ENCODE data around the gene DNAH17.

DNAH17 gene, protein sequence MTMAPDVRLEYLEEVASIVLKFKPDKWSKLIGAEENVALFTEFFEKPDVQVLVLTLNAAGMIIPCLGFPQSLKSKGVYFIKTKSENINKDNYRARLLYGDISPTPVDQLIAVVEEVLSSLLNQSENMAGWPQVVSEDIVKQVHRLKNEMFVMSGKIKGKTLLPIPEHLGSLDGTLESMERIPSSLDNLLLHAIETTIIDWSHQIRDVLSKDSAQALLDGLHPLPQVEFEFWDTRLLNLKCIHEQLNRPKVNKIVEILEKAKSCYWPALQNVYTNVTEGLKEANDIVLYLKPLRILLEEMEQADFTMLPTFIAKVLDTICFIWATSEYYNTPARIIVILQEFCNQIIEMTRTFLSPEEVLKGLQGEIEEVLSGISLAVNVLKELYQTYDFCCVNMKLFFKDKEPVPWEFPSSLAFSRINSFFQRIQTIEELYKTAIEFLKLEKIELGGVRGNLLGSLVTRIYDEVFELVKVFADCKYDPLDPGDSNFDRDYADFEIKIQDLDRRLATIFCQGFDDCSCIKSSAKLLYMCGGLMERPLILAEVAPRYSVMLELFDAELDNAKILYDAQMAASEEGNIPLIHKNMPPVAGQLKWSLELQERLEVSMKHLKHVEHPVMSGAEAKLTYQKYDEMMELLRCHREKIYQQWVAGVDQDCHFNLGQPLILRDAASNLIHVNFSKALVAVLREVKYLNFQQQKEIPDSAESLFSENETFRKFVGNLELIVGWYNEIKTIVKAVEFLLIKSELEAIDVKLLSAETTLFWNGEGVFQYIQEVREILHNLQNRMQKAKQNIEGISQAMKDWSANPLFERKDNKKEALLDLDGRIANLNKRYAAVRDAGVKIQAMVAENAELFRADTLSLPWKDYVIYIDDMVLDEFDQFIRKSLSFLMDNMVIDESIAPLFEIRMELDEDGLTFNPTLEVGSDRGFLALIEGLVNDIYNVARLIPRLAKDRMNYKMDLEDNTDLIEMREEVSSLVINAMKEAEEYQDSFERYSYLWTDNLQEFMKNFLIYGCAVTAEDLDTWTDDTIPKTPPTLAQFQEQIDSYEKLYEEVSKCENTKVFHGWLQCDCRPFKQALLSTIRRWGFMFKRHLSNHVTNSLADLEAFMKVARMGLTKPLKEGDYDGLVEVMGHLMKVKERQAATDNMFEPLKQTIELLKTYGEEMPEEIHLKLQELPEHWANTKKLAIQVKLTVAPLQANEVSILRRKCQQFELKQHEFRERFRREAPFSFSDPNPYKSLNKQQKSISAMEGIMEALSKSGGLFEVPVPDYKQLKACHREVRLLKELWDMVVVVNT (N-terminal part only)

DNA sequence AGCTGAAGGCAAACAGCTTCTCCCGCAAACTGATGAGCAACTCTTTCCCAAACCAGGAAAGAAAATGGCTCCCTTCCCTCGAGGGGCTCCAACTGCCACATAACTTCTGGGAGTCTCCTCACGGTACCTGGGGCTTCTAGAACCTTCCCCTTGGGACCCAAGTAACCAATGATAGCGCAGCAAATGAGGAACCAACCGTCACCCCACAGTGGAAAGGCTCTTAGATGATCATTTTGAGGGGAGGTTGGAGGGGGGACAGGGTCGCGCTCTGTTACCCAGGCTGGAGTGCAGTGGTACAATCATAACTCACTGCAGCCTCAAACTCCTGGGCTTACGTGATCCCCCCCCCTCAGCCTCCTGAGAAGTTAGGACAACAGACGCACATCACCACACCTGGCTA, at the start of gene DNAH17:
Gene DNAH17 (minus strand): TSS at position 101 of the 400 bp plus-strand sequence. CDS start 2,339 bp downstream, outside the sequence.
- no peak for DNase-seq (ENCODE audit: low spot score)

DNA sequence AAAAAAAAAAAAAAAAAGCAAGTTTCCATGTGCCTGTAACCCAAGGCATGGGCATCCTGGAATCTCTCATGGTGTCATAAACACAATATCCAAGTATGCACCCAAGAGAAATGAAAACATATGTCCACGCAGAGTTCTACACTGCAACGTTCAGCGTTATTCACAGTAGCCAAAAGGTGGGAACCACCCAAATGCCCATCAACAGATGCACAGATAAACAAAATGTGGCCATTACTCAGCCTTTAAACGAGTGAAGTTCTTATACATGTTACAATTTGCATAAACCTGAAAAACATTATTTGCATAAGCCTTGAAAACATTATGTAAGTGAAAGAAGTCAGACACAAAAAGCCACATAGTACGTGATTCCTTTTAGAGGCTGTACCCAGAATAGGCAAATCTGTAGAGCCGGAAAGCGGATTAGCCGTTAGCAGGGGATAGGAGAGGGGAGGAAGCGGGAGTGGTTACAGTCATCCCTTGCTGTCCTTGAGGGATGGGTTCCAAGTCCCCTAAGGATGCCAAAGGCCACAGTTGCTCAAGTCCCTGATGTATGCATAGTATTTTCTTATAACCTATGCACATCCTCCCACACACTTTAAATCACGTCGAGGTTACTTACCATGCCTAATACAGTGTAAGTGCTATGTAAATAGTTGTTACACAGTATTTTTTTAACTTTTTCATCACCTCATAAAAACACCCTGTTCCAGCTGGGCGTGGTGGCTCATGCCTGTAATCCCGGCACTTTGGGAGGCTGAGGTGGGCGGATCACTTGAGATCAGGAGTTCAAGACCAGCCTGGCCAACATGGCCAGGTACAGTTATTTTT, 47.3 kb upstream of the DNAH17 start:
- no peak for DNase-seq (ENCODE audit: low spot score)

DNA sequence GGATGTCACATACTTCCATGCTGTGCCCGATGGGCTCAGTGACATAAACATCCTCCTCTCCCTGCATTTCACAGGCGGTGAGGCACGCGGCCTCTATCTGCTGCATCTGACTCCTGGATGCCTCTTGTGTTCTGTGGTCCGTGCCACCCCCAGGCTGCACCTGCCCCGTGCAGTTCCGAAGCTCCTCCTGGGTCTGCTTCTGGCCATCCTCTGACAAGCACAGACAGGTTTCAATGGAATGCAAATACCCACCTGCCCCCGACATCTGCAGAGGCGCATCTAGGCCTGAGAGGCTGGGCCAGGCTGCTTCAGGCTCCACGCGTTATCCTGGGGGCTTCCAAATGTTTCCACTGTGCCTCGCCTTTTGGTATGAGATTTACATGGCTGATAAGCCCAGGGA, 46.3 kb upstream of the DNAH17 start:
- no peak for DNase-seq (ENCODE audit: low spot score)

DNA sequence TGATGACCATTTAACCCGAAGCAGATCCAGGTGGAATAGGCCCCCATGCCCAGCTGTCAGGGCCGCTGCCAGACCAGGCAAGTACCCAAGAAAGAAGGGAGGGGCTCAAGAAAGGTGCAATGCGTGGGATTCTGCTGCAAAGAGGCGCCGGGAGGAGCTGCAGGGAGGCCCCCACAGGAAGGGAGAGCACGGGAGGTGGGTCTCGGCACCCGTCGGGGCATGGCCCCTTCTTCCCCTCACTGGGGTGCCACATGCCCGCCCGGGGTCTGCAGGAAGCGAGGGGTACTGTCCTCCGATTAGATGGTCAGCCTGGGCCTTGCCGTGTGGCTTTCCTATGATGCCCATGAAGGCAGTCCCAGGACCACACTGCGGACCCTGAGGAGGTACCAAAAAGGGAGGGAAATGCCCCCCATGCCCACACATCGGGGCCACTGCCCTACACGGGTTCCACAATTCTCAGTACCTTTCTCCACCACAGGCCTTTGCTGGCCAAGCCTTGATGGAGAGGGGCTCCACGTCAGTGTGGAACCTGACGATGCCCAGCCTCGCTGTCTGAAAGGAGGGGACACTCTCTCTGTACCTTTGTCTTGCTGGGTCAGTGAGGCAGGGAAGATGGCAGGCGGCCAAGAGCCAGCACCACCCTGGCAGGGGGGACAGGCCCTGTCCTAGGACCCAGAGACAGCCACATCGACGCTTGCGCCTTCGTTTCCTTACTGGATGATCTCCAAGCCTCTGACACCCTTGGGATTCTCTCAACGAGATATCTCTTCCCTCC, 45.5 kb upstream of the DNAH17 start:
- no peak for DNase-seq (ENCODE audit: low spot score)

DNA sequence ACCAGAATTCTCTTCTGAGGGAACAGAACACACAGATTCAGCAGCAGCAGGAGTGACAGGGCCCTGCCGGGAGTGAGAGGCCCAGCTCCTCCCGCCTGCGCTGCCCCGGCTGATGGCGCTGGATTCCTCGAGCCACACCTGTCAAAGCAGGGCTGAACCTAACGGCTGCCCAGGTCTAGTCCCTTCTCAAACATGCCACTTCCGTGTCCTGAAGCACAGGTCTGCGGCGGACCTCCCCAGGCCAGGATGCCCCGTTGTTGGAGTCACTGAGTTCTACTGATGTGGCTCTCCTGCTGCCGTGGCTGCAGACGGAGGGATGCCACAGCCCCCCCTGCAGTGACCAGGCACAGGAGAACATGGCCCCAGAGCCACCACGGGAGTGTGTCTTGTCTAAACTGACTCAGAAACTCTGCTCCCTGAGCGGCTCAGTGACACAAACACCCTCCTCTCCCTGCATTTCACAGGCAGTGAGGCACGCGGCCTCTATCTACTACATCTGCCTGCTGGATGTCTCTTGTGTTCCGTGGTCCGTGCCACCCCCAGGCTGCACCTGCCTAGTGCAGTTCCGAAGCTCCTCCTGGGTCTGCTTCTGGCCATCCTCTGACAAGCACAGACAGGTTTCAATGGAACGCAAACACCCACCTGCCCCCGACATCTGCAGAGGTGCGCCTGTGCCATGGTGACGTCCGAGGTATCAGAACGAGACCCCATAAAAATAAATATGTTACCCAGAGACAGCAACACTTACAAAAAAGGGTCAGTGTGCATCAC, 44.7 kb upstream of the DNAH17 start:
- DNase-seq (ENCODE audit: low spot score), result no peak

DNA sequence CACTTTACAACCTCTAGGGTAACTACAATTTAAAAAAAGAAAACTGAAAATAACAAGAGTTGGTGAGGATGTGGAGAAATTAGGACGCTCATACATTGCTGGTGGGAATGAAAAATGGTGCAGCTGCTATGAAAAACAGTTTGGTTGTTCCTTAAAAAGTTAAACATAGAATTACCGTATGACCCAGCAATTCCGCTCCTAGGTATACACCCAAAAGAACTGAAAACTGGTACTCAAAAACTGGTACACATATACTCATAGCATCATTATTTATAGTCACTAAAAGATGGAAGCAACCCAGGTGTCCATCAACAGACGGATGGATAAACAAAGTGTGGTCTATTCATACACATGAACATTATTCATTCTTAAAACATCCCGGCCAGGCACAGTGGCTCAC, 42.9 kb upstream of the DNAH17 start:
- DNase-seq (ENCODE audit: low spot score), result no peak

DNA sequence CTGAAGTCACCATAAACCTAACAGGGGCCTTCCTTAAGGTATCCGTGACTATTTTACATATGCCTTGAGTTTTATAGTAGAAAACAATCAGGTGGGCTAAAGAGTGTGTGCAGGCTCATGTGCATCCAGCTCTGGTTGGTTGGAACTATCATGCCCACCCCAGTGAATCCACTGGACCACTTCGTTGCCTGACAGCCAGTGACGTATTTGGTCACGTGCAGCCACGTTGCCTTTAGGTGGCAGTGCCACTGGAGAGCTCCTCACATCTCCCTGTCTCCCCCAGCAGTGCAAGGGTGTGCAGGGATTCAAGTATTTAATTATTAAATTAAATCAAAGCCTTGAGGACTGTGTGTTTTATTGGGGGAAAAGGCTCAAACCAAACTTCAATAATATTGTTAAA, 42.1 kb upstream of the DNAH17 start:
- DNase-seq (ENCODE audit: low spot score), result no peak

DNA sequence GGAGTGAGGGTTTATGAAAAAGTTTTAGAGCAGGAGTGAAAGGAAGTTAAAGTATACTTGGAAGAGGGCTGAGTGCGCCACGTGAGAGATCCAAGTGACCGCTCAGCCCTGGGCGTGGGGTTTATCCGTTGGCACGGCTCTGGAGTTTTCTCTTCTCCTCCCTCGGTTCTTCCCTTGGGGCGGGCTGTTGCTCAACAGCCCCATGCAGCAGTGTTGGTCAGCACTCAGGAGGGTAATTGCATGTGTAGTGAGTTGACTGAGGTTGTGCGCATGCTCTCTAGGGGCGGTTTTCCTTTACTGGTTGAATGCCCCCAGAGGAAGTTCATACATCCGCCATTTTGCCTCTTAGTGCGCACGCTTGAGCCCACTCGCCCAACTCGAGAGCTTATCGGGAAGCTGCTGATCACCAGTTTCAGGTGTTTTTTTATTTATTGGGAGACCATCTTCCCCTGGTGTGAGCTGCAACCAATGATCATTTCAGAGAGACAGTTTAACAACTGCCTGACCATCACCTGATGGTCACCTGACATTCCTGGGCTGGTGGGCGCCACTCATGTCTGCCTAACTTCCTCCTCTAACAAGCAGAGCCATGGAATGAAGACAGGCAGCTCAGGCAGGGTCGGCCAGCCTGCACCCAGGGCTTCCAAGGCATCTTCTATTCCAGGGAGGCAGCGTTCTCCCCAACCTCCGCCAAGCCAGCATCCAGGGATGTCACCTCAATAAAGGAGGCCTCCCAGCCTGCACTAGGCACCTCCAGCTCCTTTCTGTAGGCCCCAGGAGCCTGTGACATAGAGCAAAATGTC, 41.3 kb upstream of the DNAH17 start:
- DNase-seq (ENCODE audit: low spot score), result no peak

DNA sequence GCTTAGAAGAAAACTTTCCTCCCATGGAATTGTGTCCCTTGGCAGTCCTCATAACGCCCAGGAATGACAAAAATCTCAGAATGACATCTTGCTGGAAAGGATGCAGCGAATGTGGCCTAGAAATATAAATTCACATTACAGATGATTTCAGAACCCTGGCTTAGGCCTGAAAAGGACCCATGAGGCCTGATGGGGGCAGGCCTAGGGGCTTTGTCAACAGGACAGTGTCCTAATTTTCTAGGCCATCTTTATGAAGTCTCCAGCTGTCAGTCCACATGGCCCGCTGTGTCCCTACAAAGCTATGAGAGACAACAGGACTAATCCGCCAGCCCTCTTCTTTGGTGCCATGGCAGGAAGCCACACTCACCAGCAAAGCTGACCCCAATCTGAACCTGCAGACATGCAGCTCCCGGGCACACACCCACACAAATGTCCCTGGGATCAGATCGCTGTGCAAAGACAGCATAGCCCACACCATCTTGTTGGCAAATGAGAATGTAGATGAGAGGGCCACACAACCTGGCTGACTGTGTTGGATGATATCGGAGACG, 40.4 kb upstream of the DNAH17 start:
- DNase-seq (ENCODE audit: low spot score), result no peak

DNA sequence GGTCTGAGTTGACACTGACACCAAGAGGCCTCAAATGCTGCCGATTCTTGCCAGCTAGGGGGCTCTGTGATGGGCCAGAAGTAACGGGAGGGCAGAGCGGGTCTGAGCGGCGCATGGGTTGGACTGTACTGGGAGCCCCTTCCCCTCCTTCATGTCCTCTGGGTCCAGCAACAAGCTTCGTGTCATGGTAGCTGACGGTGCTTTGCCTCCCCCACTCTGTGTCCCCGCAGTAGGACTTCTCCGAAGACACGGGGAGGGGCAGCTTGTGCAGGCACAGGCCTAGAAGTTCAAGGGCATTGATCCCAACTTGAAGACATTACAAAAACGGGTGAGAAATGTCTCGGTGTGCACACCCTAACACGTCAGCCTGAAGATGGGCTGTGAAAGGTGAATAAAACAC, 39.8 kb upstream of the DNAH17 start:
- no peak for DNase-seq (ENCODE audit: low spot score)

DNA sequence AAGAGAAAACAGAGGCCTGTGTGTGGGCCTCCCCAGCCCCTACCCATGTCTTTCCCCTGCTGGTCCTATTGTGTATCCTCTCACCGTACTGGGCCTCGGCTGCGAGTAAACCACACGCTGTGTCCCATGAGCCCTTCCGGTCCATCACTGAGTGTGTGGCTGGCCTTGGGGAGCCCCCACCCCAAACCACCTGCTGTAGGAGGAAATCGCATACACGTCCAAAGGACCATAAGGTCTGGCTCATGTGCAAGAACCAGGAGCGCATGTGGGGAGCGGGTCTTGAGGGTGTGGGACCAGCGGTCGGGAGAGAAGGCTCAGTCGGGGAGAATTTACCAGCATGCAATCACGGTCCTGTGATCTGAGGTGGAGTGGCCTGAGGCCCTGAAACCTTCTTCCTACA, 38.4 kb upstream of the DNAH17 start:
- no peak for DNase-seq (ENCODE audit: low spot score)

DNA sequence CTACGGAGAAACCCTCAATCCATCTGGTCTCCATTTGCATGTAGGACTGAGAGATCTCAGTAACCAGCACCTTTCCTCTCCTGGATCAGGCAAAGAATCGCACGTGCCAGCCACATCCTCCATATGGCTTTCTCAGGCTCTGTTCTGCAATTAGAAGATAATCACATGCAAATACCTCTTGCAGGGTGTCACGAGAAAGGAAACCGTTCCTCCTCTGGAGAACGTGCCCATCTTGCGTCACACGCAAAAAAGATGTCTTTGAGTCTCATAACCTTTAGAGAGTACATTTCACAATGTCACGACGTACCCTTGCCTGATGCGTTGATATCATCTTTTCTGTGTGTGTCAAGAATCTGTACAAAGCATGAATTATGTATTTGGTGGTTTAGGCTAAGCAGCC, 36.2 kb upstream of the DNAH17 start:
- no peak for DNase-seq (ENCODE audit: low spot score)

DNA sequence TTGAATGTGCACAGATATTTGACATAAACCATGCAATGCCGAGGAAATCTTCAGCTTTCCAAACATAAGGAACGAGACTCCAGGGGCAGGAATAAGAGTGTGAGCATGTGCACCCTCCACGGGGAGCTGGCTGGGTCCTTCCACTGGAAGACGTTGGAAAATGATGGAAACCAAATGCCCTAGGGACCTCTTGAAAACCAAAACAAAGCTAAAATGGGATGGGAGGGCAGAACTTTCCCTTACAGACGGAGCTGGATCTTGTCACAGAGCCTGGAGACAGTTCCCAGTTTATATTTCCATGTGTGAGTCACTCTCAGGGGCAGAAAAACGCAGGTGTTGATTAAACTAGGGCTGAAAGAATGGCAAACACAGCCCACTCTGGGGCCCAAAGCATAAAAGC, 34.4 kb upstream of the DNAH17 start:
- no peak for DNase-seq (ENCODE audit: low spot score)

DNA sequence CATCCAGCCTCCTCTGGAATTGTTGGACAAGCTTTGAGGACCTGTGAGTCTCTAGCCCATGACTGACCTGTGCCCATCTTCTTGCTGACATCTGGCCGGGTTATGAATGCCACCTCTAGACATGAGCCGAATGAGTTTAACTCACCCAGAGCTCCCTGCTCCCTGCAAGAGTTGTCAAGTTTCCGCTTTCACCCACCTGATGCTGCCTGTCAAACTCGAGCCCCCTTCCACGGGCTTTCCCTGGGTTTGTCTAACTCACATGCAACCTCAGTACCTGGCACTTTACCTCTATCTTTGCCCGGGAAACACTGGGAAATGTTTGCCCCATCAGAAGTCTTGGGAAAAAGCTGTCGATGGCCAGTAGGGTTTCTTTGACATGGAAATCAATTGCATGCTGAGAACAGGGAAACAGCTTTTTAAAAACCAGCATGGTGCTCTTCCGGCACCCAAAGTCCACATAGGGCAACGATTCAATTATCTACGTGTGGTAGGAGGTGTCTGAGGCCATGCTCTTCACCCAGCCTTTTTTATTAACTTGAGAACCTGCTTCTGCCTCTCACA, 33.8 kb upstream of the DNAH17 start:
- DNase-seq (ENCODE audit: low spot score), result no peak

DNA sequence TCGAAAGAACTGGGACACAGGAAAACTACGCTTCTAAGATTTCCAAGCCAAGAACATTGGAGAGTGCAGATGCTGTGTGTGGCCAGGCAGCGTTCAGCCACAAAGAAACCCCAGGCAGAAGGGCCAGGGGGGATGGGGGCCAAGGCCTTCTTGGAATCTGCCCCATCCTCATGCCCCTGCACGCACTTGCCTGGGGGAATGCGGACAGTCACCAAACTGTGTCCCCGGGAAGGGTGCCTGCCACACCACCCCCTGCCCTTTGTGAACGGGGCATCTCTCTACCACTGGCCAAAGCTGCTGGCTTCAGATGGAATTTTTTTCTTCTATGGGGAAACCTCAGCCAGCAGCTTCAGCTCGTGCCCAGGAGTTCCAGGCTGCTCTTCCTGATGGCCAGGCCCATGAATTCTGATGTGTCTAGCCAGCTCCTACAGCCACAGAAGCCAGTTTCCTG, 32.0 kb upstream of the DNAH17 start:
- DNase-seq (ENCODE audit: low spot score), result no peak

DNA sequence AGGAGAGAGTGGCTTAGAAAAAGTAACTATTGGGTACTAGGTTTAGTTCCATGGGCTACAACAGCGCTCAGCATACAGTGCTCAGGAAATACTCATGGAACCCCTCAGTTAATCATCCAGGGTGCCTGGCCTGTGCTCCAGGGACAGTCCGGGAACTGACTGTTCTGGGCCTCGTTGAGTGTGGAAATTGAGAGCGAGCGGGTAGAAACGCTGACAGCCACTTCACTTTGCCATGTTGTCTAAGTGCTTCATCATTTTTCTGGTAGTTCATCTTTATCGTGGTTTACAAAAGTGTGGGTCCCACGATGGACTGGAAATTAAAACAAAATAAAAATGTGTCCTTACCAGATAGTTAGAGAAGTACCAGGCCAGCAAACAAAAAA, 31.6 kb upstream of the DNAH17 start:
- no peak for DNase-seq (ENCODE audit: low spot score)

DNA sequence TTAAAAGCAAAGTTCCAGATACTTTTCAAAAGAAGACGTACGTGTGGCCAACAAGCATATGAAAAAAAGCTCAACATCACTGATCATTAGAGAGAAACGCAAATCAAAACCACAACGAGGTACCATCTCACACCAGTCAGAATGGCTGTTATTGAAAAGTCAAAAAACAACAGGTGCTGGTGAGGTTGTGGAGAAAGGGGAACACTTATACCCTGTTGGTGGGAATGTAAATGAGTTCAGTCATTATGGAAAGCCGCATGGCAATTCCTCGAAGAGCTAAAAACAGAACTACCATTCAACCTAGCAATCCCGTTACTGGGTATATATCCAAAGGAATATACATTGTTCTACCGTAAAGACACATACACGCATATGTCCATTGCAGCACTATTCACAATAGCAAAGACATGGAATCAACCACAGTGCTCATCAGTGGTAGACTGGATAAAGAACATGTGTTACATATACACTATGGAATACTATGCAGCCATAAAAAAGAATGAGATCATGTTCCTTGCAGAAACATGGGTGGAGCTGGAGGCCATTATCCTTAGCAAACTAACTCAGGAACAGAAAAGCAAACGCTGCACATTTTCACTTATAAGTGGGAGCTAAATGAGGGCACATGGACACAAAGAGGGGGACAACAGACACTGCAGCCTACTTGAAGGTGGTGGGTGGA, 31.1 kb upstream of the DNAH17 start:
- DNase-seq (ENCODE audit: low spot score), result no peak

DNA sequence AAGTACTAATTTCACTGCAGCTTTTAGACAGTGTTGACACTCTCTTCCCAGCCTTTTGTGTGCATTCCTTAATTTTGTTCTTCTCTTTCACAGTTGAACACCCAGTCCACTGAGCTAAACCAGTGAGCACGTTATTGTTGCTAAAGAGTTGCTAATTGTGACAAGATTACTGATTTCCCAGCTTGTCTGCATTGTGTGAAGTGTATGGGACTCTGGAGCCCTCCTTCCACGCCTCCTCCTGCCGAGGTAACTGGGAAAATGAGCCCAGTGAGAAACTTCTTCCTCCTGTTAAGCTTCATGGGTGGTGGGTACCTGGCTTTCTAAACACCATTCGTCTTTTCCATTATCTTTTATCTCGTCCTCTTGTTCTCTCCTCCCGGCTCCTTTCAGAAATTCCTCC, 29.8 kb upstream of the DNAH17 start:
- no peak for DNase-seq (ENCODE audit: low spot score)

Measured in germinal center (tissue), 1 donor.